H9 (cell line): ENCODE measurements around the gene KHNYN. TPM values are rescaled to one million over a fixed set of nuclear protein-coding genes. Genes with fewer than 3 reads are reported as not detected.

Experiments
- DNase-seq: peaks from one replicate; pipeline ENCODE4 v3.0.0-alpha.2; 2017
- H2AFZ ChIP-seq: one replicate; pipeline ENCODE4 v1.6.1; 2013; ENCODE audit warnings: mild to moderate bottlenecking, low read length, control low read depth, moderate library complexity
- H2AK5ac ChIP-seq: 2 replicates; pipeline ENCODE4 v1.6.1; 2013; ENCODE audit warnings: low read length, control low read depth, mixed read lengths; ENCODE audit not compliant: insufficient read length
- H2BK120ac ChIP-seq: one replicate; pipeline ENCODE4 v1.6.1; 2013; ENCODE audit warnings: low read depth, mild to moderate bottlenecking, low read length, control low read depth, inconsistent platforms; ENCODE audit not compliant: poor library complexity, severe bottlenecking
- H2BK12ac ChIP-seq: 2 replicates; pipeline ENCODE4 v1.6.1; 2013; ENCODE audit warnings: low read length, control low read depth, mixed read lengths, low read depth; ENCODE audit not compliant: insufficient read length
- H2BK15ac ChIP-seq: 2 replicates; pipeline ENCODE4 v1.6.1; 2013; ENCODE audit warnings: low read depth, low read length, control low read depth
- H2BK20ac ChIP-seq: one replicate; pipeline ENCODE4 v1.6.1; 2013; ENCODE audit warnings: low read depth, mild to moderate bottlenecking, low read length, control low read depth, inconsistent platforms; ENCODE audit not compliant: poor library complexity, severe bottlenecking
- H2BK5ac ChIP-seq: 2 replicates; pipeline ENCODE4 v1.6.1; 2013; ENCODE audit warnings: low read length, control low read depth, mixed read lengths; ENCODE audit not compliant: insufficient read length
- H3K14ac ChIP-seq: 2 replicates; pipeline ENCODE4 v1.6.1; 2013; ENCODE audit warnings: low read length, control low read depth; ENCODE audit not compliant: insufficient read depth
- H3K18ac ChIP-seq: 2 replicates; pipeline ENCODE4 v1.6.1; 2013; ENCODE audit warnings: low read depth, mild to moderate bottlenecking, mixed read lengths, low read length, control low read depth; ENCODE audit not compliant: insufficient read length
- H3K23ac ChIP-seq: 2 replicates; pipeline ENCODE4 v1.6.1; 2013; ENCODE audit warnings: low read length, control low read depth, mixed read lengths, low read depth; ENCODE audit not compliant: insufficient read length
- H3K23me2 ChIP-seq: 2 replicates; pipeline ENCODE4 v1.6.1; 2013; ENCODE audit warnings: low read depth, mild to moderate bottlenecking, mixed read lengths, low read length, control low read depth; ENCODE audit not compliant: insufficient read length, poor library complexity, severe bottlenecking
- H3K27ac ChIP-seq: 2 replicates; pipeline ENCODE4 v1.5.1; 2013; ENCODE audit warnings: low read length, control low read depth, mixed read lengths, low read depth; ENCODE audit not compliant: insufficient read length
- H3K27me3 ChIP-seq: 2 replicates; pipeline ENCODE4 v1.6.1; 2013; ENCODE audit warnings: low read length, control low read depth, inconsistent platforms; ENCODE audit not compliant: insufficient read depth
- H3K4ac ChIP-seq: 2 replicates; pipeline ENCODE4 v1.6.1; 2013; ENCODE audit warnings: low read depth, mild to moderate bottlenecking, control low read depth, inconsistent platforms, low read length, moderate library complexity
- H3K4me1 ChIP-seq: 2 replicates; pipeline ENCODE4 v1.6.1; 2013; ENCODE audit warnings: low read length, control low read depth, inconsistent platforms; ENCODE audit not compliant: insufficient read depth
- H3K4me2 ChIP-seq: 2 replicates; pipeline ENCODE4 v1.6.1; 2013; ENCODE audit warnings: low read length, control low read depth, mixed read lengths; ENCODE audit not compliant: insufficient read length, insufficient read depth
- H3K56ac ChIP-seq: 2 replicates; pipeline ENCODE4 v1.6.1; 2013; ENCODE audit warnings: low read depth, mild to moderate bottlenecking, mixed read lengths, low read length, control low read depth; ENCODE audit not compliant: insufficient read length
- H3K79me1 ChIP-seq: 2 replicates; pipeline ENCODE4 v1.6.1; 2013; ENCODE audit warnings: low read depth, mild to moderate bottlenecking, moderate library complexity, low read length, control low read depth, inconsistent platforms; ENCODE audit not compliant: insufficient read depth, poor library complexity, severe bottlenecking
- H3K79me2 ChIP-seq: 2 replicates; pipeline ENCODE4 v1.6.1; 2013; ENCODE audit warnings: low read length, control low read depth, inconsistent platforms; ENCODE audit not compliant: insufficient read depth
- H3K9ac ChIP-seq: 2 replicates; pipeline ENCODE4 v1.6.1; 2013; ENCODE audit warnings: low read length, control low read depth, mixed read lengths; ENCODE audit not compliant: insufficient read length; ENCODE audit errors: extremely low read depth
- H3K9me3 ChIP-seq: one replicate; pipeline ENCODE4 v1.6.1; 2013; ENCODE audit warnings: low read depth, low read length, inconsistent platforms; ENCODE audit not compliant: control insufficient read depth
- H3T11ph ChIP-seq: one replicate; pipeline ENCODE4 v1.6.1; 2013; ENCODE audit warnings: mild to moderate bottlenecking, low read length, control low read depth, inconsistent platforms
- H4K20me1 ChIP-seq: one replicate; pipeline ENCODE4 v1.6.1; 2013; ENCODE audit not compliant: control insufficient read depth, insufficient read length, insufficient read depth
- H4K5ac ChIP-seq: 2 replicates; pipeline ENCODE4 v1.6.1; 2013; ENCODE audit warnings: low read depth, mild to moderate bottlenecking, mixed read lengths, low read length, control low read depth; ENCODE audit not compliant: insufficient read length
- H4K8ac ChIP-seq: replicated peaks from 2 replicates; pipeline ENCODE4 v1.6.1; 2013; ENCODE audit warnings: low read length, control low read depth, mixed read lengths, low read depth; ENCODE audit not compliant: insufficient read length
- H4K91ac ChIP-seq: 2 replicates; pipeline ENCODE4 v1.6.1; 2013; ENCODE audit warnings: low read depth, mild to moderate bottlenecking, moderate library complexity, mixed read lengths, low read length, control low read depth; ENCODE audit not compliant: insufficient read length
- H3K27ac Mint-ChIP-seq, 3 experiments: 2 replicates in 2 of 3; 3 replicates in 1 of 3; pipeline ENCODE4 v1.8.0; 2020 to 2021; ENCODE audit warnings: mixed read lengths in 3 of 3, mild to moderate bottlenecking in 1 of 3, moderate library complexity in 1 of 3
- H3K27me3 Mint-ChIP-seq: 2 replicates; pipeline ENCODE4 v1.8.0; 2021; ENCODE audit warnings: low read depth, mild to moderate bottlenecking, moderate library complexity, mixed read lengths
- H3K36me3 Mint-ChIP-seq, 3 experiments: 2 replicates in 2 of 3; 3 replicates in 1 of 3; pipeline ENCODE4 v1.8.0; 2020 to 2021; ENCODE audit warnings: low read depth in 3 of 3, mixed read lengths in 3 of 3; ENCODE audit not compliant: insufficient read depth in 1 of 3
- H3K4me1 Mint-ChIP-seq, 2 experiments: 2 replicates each; pipeline ENCODE4 v1.8.0; 2020; ENCODE audit warnings: mixed read lengths in 2 of 2
- H3K4me3 Mint-ChIP-seq, 2 experiments: 2 replicates in 1 of 2; 3 replicates in 1 of 2; pipeline ENCODE4 v1.8.0; 2020 to 2021; ENCODE audit warnings: mild to moderate bottlenecking in 2 of 2, mixed read lengths in 2 of 2, moderate library complexity in 1 of 2
- H3K9me3 Mint-ChIP-seq, 2 experiments: 2 replicates in 1 of 2; 3 replicates in 1 of 2; pipeline ENCODE4 v1.8.0; 2020; ENCODE audit warnings: mild to moderate bottlenecking in 2 of 2, mixed read lengths in 2 of 2, moderate library complexity in 1 of 2
- CTCF ChIP-seq: fragments of 200-600 bp; sonication (generic); conservative IDR thresholded peaks from 3 replicates; pipeline ENCODE4 v1.8.0; 2021; ENCODE audit warnings: antibody characterized with exemption, mild to moderate bottlenecking
- WGBS: extraction: QIAGEN DNeasy Blood & Tissue Kit; methylation state at CpG from one replicate; pipeline ENCODE4 v1.1.7; 2013; ENCODE audit warnings: missing lambda C conversion rate, low lambda C conversion rate, mixed read lengths; ENCODE audit not compliant: insufficient read length; ENCODE audit errors: extremely low coverage; 5-methylcytosine and 5-hydroxymethylcytosine counted together
- total RNA-seq: library from RNA; stranded (reverse); gene quantifications from 2 replicates; pipeline ENCODE4 v1.2.1, GENCODE V29; 2021

The KHNYN gene
- total RNA-seq, 1 experiment from 2014 or later, result 30.0 TPM

- H3K4me1 Mint-ChIP-seq, result peaks cover 10 to 11% of the 10 kb centered on the region in 2 experiments
- no peak overlapping the region for H3K23ac ChIP-seq
Observed at GRCh38 chr14:24435998-24436354, 6.2 kb downstream of the KHNYN start.

More at GRCh38 chr14:24435998-24436354, 6.2 kb downstream of the KHNYN start:
- H4K91ac ChIP-seq, result no peak overlapping the region
- no peak overlapping the region for H3T11ph ChIP-seq
- Mint-ChIP-seq H3K27me3 (no peaks in the 10 kb centered on the region), H3K36me3 (peaks cover 17 to 59% (median 56%) of the 10 kb centered on the region in 3 experiments; a peak in 6 of 7 replicates), H3K4me3 (no peak overlapping the region), H3K27ac (no peak overlapping the region; a peak in 1 of 7 replicates), H3K9me3 (no peaks in the 10 kb centered on the region)
- no peak overlapping the region for H2AK5ac ChIP-seq
- no peaks in the 10 kb centered on the region for H3K23me2 ChIP-seq
- no peak overlapping the region for H3K56ac ChIP-seq
- H2BK15ac ChIP-seq, result no peak overlapping the region
- no peak overlapping the region for H3K4me2 ChIP-seq
- no peak overlapping the region for H3K9ac ChIP-seq
- peaks cover 2% of the 10 kb centered on the region for H3K79me1 ChIP-seq
- H2BK12ac ChIP-seq, result no peak overlapping the region
- H3K9me3 ChIP-seq, result no peaks in the 10 kb centered on the region
- no peak overlapping the region for H4K5ac ChIP-seq
- WGBS, result no CpG with 5 or more reads among the region's 6 CpGs
- TF ChIP-seq CTCF, result no peak
- peaks cover 3% of the 10 kb centered on the region; the same call in 1 of the 2 replicates for H3K4me1 ChIP-seq
- H2BK5ac ChIP-seq, result no peak overlapping the region
- H3K4ac ChIP-seq, result no peak overlapping the region
- no peak overlapping the region for H4K8ac ChIP-seq
- no peaks in the 10 kb centered on the region for H3K27me3 ChIP-seq
- H3K18ac ChIP-seq, result no peak overlapping the region
- peaks cover 2% of the 10 kb centered on the region for H4K20me1 ChIP-seq
- H2BK20ac ChIP-seq, result no peak overlapping the region
- no peak overlapping the region for H2BK120ac ChIP-seq
- DNase-seq, result no peak
- H3K27ac ChIP-seq, result no peak overlapping the region
- H2AFZ ChIP-seq, result no peak overlapping the region
- no peak overlapping the region for H3K14ac ChIP-seq
- H3K79me2 ChIP-seq, result no peaks in the 10 kb centered on the region
